Uterus (tissue), 4 donors: ENCODE results near the gene GREB1L. TPM values are rescaled to one million over a fixed set of nuclear protein-coding genes. Genes with fewer than 3 reads are reported as not detected.

Source experiments
- DNase-seq, 2 donors: peaks; one replicate each; pipeline ENCODE4 v3.0.0-alpha.2; 2019 to 2020
- H3K27ac ChIP-seq, 2 donors: fragments of 200-600 bp; sonication (generic); 1 replicate in 1 of 2; 2 replicates in 1 of 2; pipeline ENCODE4 v1.5.1; 2016 to 2018
- H3K27me3 ChIP-seq, 2 donors: fragments of 200-600 bp; sonication (generic); one replicate each; pipeline ENCODE4 v1.5.1; 2018 to 2019; ENCODE audit warnings: control low read depth in 1 of 2
- H3K36me3 ChIP-seq, 2 donors: fragments of 200-600 bp; sonication (generic); one replicate each; pipeline ENCODE4 v1.5.1; 2019; ENCODE audit warnings: control low read depth in 1 of 2
- H3K4me1 ChIP-seq, 2 donors: fragments of 200-600 bp; sonication (generic); one replicate each; pipeline ENCODE4 v1.5.1; 2018 to 2019; ENCODE audit warnings: control low read depth in 1 of 2
- H3K4me3 ChIP-seq, 2 donors: fragments of 200-600 bp; sonication (generic); 1 replicate in 1 of 2; 2 replicates in 1 of 2; pipeline ENCODE4 v1.5.1; 2018 to 2019; ENCODE audit warnings: mild to moderate bottlenecking in 1 of 2
- H3K9me3 ChIP-seq, 2 donors: fragments of 200-600 bp; sonication (generic); one replicate each; pipeline ENCODE4 v1.5.1; 2019; ENCODE audit warnings: control low read depth in 1 of 2
- CTCF ChIP-seq, 4 experiments: fragments of 200-600 bp in 2 of 4; fragments of 450-650 bp in 2 of 4; sonication (generic) in 2 of 4; IDR thresholded peaks; one replicate each; pipeline ENCODE4 v1.5.1; 2016 to 2019; ENCODE audit warnings: antibody characterized with exemption in 4 of 4, mild to moderate bottlenecking in 2 of 4, moderate library complexity in 1 of 4
- POLR2A ChIP-seq, 2 donors: fragments of 450-650 bp; IDR thresholded peaks; one replicate each; pipeline ENCODE4 v1.6.1; 2016; ENCODE audit warnings: antibody characterized with exemption in 2 of 2, mild to moderate bottlenecking in 1 of 2, moderate library complexity in 1 of 2
- intact Hi-C: fragments of 100-400 bp; cut with DNase I; formaldehyde crosslinking; loops from one replicate; pipeline ENCODE4 v1.15.1; 2023; ENCODE audit warnings: low total_unique reads
- total RNA-seq, 4 donors: library from RNA; depleted of rRNA in 3 of 4; stranded (reverse); fragments of >200 nt in 3 of 4; gene quantifications; one replicate each; pipeline versions ENCODE4 v1.1.0 to v1.2.4, GENCODE V29; 2014 to 2023
- donor health status: DM: yes; HTN: yes; CAD: no.

The GREB1L gene
- total RNA-seq, 4 donors from 2014 or later: 4.1 to 15.3 (median 9.2) TPM

GRCh38 chr18:21264651-21265050 is 22.6 kb downstream of the GREB1L start:
- Histone ChIP-seq H3K9me3 (no peaks in the 10 kb centered on the region), H3K4me3 (no peak overlapping the region), H3K27ac (no peak overlapping the region), H3K27me3 (no peaks in the 10 kb centered on the region), H3K4me1 (no peaks in the 10 kb centered on the region), H3K36me3 (no peaks in the 10 kb centered on the region)
- no peak for DNase-seq
- intact Hi-C loops: no loop called here
- TF ChIP-seq POLR2A (IDR thresholded peaks at IDR 0.05): no peak
- TF ChIP-seq CTCF (IDR thresholded peaks at IDR 0.05): no peak

GRCh38 chr18:21265971-21266673 is 24.1 kb downstream of the GREB1L start:
- no peak overlapping the region for H3K27ac ChIP-seq
- no peaks in the 10 kb centered on the region for H3K36me3 ChIP-seq
- intact Hi-C loops: no loop called here
- H3K27me3 ChIP-seq: no peaks in the 10 kb centered on the region
- no peaks in the 10 kb centered on the region for H3K4me1 ChIP-seq
- no peaks in the 10 kb centered on the region for H3K9me3 ChIP-seq
- DNase-seq: no peak
- no peak overlapping the region for H3K4me3 ChIP-seq
- TF ChIP-seq POLR2A (IDR thresholded peaks at IDR 0.05): no peak
- no peak for TF ChIP-seq CTCF (IDR thresholded peaks at IDR 0.05)

- no peak overlapping the region for H3K27ac ChIP-seq
- H3K27me3 ChIP-seq: no peaks in the 10 kb centered on the region
- H3K4me3 ChIP-seq: no peak overlapping the region
- no peaks in the 10 kb centered on the region for H3K4me1 ChIP-seq
- no peaks in the 10 kb centered on the region for H3K9me3 ChIP-seq
- H3K36me3 ChIP-seq: no peaks in the 10 kb centered on the region
- intact Hi-C loops: no loop called here
- no peak for DNase-seq
- TF ChIP-seq POLR2A (IDR thresholded peaks at IDR 0.05): no peak
- no peak for TF ChIP-seq CTCF (IDR thresholded peaks at IDR 0.05)
These were observed 25.4 kb downstream of the GREB1L start for GRCh38 chr18:21267400-21267799.

GRCh38 chr18:21269349-21269748 is 27.3 kb downstream of the GREB1L start:
- Histone ChIP-seq H3K4me3 (no peak overlapping the region), H3K27me3 (no peaks in the 10 kb centered on the region), H3K9me3 (no peaks in the 10 kb centered on the region), H3K36me3 (no peaks in the 10 kb centered on the region), H3K4me1 (no peaks in the 10 kb centered on the region), H3K27ac (no peak overlapping the region)
- intact Hi-C loops: no loop called here
- DNase-seq: no peak
- no peak for TF ChIP-seq CTCF (IDR thresholded peaks at IDR 0.05)
- TF ChIP-seq POLR2A (IDR thresholded peaks at IDR 0.05): no peak

- Histone ChIP-seq H3K4me1 (no peaks in the 10 kb centered on the region), H3K27me3 (no peaks in the 10 kb centered on the region), H3K27ac (no peak overlapping the region), H3K36me3 (no peaks in the 10 kb centered on the region), H3K9me3 (no peaks in the 10 kb centered on the region), H3K4me3 (no peak overlapping the region)
- TF ChIP-seq CTCF (IDR thresholded peaks at IDR 0.05) (no peak), POLR2A (IDR thresholded peaks at IDR 0.05) (no peak)
- intact Hi-C loops: no loop called here
- no peak for DNase-seq
These were observed 28.4 kb downstream of the GREB1L start for GRCh38 chr18:21270453-21270852.
